Activated CD4-positive, alpha-beta T cell treated with anti-CD3 and anti-CD28 coated beads, Interleukin-2, amount 50 U/mL, for 48 hours (primary cell): ENCODE data around the gene POTED.
"Not testable (repeated sequence)": the region's sequence is repeated elsewhere in the genome, so short reads cannot be mapped to it uniquely, and the experiment has no call there.

Source experiments
- DNase-seq, 2 experiments: peaks; one replicate each; pipeline ENCODE4 v3.0.0-alpha.2; 2020

Gene POTED

DNA sequence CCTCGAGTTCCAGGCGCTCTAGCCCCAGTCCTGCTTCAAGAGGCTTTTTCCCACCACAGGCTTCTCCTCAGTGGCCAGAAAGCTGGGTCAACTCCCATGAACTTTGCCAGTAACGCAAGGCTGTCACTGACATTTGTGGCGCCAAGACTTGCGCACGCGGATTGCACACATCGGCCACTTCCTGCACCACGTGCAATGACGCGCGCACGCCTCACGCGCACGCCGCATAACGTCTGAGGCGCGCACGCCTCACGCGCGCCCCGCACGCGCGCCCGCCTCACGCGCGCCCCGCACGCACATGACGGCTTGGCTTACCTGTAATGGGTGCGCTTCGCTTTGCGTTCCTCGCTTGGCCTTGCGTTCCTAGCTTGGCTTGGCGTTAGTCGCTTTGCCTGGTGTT is at the start of gene POTED:
Gene POTED, plus strand, starts transcription at position 301 of the 400 bp plus-strand sequence. CDS start 452 bp downstream, outside the sequence.
- not testable (repeated sequence) for DNase-seq

DNA sequence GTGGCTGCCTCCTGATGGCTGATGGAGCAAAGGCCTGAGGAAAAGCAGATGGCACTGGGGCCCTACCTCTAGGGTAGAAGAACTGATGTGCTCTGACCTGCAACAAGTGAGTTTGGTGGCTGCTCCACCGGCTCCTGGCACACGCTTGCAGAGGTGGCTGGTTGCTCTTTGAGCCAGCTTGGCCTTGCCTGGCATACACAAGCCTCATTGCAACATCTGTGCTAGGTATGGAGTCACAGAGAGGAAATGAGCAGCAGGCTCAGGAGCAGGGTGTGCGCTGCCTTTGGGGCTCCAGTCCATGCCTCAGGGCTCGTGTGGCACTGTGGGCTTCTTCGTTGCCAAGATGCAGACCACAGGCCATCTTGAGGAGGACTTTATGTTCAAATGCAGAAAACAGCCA is 40.5 kb downstream of the POTED start:
- DNase-seq, result not testable (repeated sequence)

DNA sequence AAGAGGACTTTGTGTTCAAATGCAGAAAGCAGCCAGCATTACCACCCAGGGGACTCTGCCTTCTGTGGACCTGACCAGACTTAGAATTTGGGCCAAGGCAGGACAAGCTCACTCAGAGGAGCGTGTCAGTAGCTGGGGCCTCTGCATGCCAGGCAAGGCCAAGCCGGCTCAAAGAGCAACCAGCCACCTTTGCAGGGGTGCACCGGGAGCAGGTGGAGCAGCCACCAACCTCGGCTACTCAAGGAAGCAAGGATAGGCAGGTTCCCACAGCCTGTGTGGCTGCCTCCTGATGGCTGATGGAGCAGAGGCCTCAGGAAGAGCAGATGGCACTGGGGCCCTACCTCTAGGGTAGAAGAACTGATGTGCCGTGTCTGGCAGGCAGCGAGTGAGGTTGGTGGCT is 42.2 kb downstream of the POTED start:
- not testable (repeated sequence) for DNase-seq
